Dermis blood vessel endothelial cell (primary cell): ENCODE data around the gene HAO2. TPM values are rescaled to one million over a fixed set of nuclear protein-coding genes. Genes with fewer than 3 reads are reported as not detected.
"Not testable (repeated sequence)": the region's sequence is repeated elsewhere in the genome, so short reads cannot be mapped to it uniquely, and the experiment has no call there.

ENCODE experiments used
- DNase-seq: peaks from one replicate; pipeline ENCODE4 v3.0.0; 2010
- total RNA-seq: library from RNA; depleted of rRNA; stranded (reverse); fragments of >200 nt; gene quantifications from 2 replicates; pipeline ENCODE4 v1.2.3, GENCODE V29; 2014

The HAO2 gene
- not detected in 2 replicates for total RNA-seq

DNA sequence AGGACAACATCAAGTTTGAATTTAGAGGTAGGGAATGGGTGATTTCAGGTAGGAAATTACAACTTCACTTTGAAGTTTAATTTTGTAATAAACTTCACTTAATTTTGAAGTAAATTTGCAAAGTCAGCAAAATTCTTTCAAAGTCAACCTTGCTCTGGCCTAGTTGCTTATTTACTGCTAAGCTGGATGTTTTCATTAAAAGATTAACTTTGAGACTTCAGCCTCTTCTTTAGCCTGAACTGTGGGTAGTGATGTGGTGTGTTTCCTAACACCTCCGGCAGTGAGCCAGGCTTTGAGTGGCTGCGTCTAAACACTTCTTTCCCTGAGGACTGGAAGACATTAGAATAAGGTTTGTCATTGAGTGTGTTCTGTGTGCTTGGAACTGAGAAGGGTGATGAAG lies at the start of gene HAO2:
TSS of gene HAO2 (plus strand) at position 232 of the 400 bp plus-strand sequence. CDS start 12,301 bp downstream, outside the sequence.
- no peak for DNase-seq

DNA sequence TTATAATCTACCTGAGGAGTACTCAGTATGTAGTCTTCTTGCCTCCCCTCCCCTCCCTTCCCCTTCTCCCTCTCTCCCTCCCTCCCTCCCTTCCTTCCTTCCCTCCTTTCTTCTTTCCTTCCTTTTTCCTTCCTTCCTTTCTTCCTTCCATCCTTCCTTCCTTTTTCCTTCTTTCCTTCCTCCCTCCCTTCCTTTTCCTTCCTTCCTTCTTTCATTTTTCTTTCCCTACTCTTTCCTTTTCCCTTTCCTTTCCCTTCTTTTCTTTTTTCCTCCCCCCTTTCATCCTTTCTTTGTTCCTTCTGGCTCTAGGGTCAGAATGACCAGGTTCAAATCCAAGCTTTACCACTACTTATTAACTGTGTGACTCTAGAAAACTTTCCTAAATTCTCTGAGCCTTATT lies 48.5 kb upstream of the HAO2 start:
- no peak for DNase-seq

DNA sequence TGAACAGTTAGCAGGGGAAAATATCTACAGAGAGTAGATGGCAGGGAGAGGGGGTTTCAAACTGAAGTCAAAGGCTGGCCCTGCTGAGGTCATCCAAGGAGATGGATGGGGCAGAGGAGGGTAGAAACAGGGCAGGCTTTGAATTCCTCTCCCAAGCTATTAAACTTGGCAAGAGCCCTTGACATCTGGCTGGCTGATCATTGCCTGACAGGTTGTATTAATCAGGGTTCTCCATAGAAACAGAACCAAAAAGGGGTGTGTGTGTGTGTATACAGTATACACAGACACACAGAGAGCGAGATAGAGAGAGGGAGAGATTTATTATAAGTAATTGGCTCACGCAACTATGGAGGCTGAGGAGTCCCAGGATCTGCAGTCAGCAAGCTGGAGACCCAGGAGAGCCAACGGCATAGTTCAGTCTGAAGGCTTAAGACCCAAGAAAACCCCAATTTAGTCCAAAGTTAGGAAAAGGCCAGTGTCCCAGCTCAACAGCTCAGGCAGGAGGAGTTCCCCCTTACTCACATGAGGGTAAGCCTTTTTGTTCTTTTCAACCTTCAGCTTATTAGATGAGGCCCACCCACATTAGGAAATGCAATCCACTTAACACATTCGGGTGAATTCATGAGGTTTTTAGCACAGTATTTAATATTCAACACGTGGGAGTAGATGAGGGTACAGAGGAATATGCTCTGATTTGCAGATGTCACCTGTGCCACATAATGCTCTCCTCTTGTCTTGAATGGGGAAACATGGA lies 46.7 kb upstream of the HAO2 start:
- DNase-seq = no peak

DNA sequence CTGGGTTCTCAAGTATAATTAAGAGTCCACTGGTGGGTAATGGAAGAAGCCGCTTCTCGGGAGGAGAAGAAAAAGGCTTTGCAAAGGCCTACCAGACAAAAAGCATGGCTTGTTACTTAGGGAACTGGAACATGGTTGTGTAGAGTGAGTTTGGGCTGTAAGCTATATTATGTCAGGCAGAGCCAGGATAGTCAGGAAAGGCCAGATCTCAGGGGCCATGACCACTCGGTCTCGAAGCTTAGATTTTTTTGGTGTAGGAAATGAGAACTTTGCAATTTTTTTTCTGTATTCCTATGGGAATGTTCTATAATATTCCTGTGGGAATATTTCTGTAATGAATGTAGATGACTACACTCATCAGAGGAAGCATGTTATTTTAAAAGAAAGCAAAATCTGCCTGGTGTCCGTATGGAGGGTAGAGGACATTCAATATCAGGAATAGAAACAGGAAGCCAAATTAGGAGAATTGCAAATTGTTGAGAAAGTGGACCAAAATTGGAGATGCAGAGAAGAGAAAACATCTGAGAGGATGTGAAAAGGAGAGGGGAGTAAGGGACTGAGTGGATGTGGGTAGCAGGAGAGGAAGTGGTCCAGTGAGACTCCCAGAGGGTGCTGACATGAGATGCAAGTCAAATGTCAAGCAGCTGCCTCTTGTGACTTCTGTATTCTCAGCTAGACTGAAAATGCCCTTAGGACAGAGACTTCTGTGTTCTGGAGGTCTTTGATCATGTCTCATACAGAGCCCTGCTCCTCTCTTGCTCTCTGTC lies 45.2 kb upstream of the HAO2 start:
- no peak for DNase-seq

DNA sequence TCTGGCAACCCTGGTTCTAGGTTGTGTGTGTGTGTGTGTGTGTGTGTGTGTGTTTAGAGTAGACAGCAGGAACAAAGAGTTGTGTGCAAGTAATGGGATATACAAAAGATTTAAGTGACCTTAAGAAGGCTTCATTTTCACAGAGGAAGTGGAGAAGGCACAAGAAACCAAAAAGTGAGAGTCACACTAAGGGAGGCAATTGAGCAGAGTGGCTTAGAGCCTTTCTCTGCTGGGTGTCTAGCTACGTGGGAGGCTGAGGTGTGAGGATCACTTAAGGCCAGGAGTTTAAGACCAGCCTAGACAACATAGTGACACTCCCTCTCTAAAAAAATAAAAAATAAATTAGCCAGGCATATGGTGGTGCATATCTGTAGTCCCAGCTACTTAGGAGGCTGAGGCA lies 44.4 kb upstream of the HAO2 start:
- DNase-seq = no peak

DNA sequence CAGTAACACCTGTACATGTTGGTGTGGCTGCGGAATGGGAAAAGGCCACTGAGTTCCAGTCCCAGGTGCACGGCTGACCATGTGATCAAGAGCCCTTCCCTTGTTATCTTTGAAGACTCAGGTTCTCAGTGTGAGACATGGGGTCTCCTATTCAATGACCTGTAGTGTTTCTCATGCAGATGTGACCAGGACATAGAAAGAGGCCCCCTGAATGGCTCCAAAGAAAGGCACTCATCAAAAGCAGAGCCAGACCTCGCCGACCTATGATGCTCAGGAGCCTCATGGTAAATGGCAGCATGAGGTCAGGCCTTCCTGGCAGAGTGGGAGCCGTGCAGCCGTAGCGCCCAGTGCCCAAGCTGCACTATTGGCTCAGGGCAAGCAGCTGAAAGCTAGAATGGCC lies 42.3 kb upstream of the HAO2 start:
- DNase-seq = no peak

DNA sequence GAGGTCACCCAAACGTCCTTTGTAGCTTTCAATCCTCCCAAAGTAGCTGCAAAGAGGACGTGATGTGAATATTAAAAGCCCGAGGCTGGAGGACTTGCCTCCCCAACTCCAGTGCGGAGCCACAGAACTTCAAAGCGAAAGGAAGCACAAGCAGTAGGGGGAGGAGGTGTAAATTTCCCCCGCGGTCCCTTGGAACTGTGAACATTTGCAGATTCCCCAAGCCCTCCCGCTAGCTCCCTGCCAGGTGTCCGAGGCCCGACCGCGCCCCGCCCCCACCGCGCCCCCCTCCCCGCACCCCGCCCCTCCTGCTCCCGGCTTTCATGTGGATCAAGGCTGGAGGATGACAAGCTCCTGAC lies 41.5 kb upstream of the HAO2 start:
- DNase-seq = peak; percentile 5

DNA sequence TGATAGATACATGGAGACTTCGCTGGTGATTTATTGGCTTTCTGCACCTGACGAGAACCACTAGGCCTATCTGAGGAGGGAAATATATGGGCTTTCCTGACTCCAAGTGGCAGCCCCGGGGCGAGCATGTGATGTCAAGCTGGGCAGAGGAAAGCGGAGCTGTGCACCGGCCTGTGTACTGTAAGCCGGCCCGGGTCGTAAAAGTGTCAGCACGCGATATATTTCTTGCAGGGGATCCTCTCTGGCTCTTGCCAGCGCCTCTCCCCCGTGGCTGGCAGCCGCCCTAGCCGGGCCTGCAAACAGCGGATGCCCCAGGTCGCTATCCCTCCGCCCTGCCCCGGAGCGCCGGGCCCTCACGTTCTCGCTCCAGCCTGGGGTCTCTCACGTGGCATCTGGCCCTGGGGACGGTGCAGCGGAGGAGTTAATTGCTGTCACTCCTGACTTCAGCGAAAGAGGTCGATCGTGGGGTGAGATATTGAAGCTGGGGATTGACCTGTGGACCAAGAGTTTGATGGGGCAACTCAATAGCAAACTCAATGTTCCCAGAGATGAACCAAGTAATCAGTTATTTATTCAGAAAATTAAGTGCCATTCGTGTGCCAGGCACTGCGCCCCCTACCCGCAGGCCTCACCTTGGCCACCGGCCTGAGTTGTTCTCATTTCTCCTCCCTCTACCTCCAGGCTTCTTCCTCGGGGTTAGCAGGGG lies 41.0 kb upstream of the HAO2 start:
- DNase-seq = peak; percentile 52

DNA sequence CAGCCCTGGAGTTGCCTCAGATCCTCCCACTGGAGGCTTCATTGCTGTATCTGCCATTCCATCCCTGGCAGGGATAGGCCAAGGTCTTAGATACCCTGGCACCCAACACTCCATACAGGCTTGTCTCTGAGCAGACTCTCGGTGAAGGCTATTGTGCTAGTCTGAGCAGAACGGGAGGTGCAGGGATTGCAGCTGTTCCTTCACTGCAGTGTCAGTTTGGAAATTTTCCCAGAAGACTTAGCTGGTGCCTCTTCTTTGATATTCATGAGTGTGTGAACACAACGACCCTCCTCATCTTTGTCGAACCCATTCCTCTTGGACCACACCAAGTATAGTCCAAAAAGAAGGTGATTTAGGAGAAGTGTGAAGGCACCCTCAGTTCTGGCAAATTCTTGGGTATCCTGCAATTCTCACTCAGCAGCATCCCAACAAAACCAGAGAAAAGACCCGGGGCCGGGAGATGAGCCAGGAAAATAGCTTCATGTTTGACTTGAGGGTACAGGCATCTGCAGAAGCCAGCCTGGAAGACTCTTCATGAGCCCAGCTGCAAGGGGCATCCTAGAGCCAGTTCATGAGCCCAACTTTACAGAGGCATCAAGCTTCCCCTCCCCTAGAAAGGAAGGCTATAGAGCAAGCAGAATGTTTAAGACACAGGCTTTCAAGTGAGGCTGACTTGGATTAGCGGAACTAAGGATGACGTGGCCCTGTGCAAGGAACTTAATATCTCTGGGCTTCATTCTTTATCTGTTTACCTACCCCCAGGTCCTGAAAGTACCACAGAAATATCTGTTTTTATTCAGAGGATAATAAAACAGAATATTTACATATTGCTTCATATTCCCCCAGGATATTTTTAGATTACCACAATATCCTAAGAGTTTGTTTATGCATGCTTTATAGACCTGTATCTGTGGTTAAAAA lies 38.8 kb upstream of the HAO2 start:
- DNase-seq = no peak

DNA sequence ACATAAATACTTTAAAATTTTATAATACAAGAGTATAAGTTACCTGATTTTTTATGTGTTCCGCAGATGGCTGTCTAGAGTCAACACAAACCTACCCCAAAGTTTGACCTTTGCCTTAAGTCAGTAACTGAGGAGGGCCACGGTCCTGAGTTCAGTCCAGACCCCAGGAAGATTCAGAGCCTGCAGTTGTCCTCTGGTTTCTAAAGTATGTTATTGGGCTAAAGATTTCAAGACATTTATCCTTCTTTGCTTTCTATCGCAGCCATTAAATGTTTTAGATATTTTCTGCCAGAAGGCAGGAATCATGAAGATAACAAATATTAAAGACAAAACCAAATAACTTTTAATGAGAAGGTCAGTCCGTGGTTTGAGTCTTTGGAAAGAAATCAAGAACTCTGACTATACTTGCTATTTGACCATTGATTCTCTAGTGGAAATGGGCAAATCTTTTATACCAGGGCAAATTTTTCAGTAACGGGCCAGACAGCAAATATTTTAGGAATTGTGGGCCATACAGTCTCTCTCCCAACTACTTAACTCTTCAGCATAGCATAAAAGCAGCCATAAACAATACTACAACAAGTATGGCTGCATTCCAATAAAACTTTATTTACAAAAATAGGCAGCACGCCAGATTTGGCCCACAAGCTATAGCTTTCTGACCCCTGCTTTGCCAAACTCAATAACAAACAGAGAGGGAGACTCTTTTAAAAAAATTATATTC lies 38.0 kb upstream of the HAO2 start:
- no peak for DNase-seq

DNA sequence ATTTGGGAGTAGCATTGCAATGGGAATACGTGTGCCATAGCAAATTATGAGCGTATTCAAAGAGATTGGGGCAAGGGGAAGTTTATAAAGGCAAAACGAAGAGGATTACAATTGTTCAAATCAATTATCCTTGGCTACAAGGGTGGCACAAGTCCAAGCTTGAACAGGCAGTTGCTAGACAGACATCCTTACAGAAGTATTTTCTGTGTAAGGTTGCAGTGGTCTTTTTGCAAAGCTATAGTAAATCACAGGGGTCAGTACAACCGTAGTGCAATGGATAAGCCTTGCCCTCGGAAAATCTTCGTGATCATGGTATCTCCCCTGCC lies 37.4 kb upstream of the HAO2 start:
- no peak for DNase-seq

DNA sequence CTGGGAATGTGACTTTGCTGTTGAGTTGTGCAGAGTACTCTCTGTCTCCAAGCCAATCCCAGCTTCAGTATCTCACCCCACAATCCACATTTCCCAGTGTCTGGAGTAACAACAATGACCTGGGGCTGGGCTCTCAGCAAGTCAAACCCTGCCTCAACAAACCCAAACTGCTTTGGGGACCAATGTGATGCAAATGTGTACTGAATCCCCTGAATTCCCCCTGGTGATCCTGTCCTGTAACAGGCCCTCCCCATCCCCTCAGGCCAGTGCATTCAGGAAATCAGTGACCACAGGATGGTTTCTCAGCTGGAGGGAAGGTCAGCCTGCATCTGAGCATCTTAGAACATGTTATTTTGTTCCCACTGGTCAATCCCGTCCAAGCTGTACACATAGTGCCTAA lies 36.7 kb upstream of the HAO2 start:
- DNase-seq = no peak

DNA sequence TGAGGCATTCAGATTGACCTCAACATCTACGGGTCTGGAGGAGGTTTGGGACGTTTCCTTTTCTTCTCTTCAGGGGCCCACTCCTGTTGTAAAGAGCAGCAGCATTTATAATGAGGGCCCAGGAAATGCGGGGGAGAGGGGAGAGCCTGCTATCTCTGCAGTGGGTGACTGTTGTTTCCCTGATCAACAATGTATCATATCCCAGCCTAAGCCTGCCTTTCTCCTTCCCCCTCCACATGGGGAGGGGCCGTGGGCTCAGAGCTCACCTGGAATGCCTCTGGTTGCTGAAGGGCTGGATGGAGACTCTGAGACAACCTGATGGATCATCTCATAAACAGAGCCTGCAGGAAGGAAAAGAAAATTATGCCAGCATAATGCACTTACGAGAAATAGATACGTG lies 36.0 kb upstream of the HAO2 start:
- no peak for DNase-seq

DNA sequence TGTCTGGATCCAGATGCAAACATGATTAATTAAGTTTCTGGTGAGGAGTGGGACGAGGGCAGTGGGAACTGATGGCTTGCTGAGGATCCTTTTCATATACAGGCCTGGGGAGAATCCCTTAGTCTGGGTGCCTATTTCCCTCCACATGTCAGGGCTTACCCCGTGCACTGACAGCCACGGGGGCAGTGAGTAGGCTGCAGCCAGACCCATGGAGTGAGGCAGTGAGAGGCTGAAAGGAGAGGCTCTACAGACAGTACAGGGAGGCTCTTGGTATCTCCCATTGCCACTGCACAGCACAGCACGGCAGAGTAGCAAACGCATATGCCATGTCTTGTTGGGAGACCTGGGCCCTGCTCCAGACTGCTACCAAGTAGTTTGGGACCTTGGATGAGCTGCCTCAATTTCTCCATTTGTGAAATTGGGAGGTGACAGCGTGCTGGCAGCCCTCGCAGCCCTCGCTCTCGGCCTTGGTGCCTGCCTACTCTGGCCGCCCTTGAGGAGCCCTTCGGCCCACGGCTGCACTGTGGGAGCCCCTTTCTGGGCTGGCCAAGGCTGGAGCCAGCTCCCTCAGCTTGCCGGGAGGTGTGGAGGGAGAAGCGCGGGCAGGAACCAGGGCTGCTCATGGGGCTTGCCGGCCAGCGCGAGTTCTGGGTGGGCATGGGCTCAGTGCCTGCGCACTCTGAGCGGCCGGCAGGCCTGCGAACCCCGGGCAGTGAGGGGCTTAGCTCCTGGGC lies 35.3 kb upstream of the HAO2 start:
- DNase-seq = no peak

DNA sequence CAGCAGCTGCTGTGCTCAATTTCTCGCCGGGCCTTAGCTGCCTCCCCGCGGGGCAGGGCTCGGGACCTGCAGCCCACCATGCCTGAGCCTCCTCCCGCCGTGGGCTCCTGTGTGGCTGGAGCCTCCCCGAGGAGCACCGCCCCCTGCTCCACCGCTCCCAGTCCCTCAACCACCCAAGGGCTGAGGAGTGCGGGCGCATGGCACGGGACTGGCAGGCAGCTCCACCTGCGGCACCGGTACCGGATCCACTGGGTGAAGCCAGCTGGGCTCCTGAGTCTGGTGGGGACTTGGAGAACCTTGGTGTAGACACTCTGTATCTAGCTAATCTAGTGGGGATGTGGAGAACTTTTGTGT lies 34.7 kb upstream of the HAO2 start:
- not testable (repeated sequence) for DNase-seq

DNA sequence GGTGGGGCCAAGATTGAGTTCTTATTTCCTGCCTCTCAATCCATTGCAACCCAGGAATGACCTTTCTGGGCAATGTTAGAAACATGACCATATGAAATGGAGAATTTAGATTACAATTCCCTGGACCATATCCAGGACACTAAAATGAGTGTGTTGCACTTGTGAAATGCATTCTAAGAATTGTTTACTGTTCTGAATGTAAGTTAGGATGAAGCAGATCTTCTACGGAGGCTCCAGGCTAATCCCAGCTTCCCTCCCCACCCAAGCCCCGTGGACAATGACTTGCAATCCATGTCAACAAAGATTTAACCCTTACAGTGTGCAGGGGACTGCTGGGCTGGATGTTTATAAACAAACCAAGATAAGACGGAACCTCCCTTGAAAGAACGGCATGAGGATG lies 31.7 kb upstream of the HAO2 start:
- DNase-seq = no peak

DNA sequence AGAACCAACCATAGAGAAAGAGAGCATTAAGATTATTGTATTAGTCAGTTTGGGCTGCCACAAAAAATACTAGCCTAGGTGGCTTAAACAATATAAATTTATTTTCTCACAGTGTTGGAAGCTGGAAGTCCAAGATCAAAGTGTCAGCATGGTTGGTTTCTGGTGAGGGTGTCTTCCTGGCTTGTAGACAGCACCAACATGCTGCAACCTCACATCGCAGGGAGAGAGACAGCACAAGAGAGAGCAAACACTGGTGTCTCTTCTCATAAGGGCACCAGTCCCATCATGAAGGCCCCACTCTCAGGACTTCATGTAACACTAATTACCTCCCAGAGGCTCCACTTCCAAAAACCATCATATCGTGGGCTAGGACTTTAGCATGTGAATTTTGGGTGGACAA lies 30.6 kb upstream of the HAO2 start:
- no peak for DNase-seq

DNA sequence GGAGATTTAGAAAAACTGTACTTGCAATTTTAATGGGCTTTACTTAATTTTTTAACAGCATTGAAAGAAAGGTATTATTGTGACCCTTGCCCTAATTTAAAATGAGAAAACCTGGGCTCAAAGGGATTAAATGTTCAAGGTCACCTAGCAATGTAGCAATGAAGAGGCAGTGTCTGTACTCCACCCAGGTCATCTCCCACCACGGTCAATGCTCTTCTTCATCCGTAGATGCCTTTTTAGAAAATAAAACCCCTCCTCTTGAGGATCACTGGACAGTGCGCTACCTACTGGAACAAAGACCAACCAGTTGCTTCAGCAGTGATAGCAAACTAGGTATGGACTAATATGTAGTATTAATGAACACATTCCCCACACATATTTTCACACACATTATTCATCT lies 29.8 kb upstream of the HAO2 start:
- no peak for DNase-seq

DNA sequence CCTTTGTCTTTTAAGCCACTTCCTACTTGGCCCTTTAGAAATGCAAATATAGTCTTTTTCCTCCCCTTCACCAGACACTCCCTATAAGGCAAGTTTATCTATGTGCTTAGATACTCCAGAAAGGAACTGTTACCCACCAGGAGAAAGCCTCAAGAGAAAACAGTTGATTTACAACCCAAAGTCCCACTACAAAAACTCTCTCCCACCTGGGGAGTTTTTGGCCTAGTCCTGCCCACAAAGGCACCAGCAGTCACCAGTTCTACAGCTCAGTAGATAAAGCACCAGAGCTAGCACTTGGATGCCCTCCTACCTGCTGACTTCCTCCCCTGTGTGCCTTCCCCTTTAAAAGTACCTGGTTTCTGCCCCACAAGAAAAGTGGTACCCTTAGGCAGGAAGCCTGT lies 27.7 kb upstream of the HAO2 start:
- no peak for DNase-seq

DNA sequence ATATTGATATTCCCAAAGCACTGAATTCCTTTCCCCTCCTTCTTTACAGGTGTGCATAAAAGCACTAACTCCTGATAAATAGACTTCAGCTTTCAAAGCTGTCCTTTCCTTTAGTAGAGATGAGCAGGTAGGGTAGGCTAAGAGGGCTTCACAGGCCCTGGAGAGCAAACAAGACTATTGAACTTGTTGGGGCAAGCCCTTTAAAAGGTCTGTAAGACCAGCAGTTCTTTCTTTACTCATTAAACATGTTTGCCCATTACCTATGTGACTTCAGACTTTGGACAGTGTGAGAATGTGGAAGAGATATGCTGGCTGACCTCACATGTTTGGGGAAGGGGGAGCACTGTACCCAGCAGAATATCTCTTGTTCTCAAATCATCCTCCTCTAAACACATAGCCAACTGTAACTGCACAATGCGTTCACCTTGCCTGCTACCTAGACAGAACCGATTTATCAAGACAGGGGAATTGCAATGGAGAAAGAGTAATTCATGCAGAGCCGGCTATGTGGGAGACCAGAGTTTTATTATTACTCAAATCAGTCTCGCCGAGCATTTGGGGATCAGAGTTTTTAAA lies 27.1 kb upstream of the HAO2 start:
- no peak for DNase-seq

DNA sequence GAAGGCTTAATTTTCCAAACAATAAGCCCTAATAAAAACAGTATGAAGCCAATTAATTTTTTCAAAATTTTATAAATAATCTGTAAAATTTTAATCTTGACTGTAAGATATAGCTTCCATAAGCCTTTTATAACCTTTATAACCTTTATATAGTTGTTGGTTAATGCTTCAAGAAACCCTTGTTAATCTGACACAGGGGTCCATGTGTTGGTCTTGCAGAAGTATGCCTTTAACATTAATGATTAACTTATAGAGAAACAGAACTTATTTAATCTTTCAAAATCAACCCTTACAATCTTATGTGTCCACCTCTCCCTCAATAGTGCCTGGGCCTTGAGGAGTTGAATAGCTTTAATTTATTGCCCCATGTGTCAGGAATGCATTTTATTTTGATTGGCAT lies 23.2 kb upstream of the HAO2 start:
- DNase-seq = no peak
